Activated CD8-positive, alpha-beta memory T cell treated with anti-CD3 and anti-CD28 coated beads, Interleukin-2, amount 50 U/mL, for 1 hour (primary cell): ENCODE data around the gene COX20.
A peak's percentile ranks its signal among the peaks of the same experiment; 100 is the strongest.

ENCODE experiments used
- DNase-seq: peaks from one replicate; pipeline ENCODE4 v3.0.0-alpha.2; 2020; ENCODE audit errors: extremely low read depth

COX20 gene

DNA sequence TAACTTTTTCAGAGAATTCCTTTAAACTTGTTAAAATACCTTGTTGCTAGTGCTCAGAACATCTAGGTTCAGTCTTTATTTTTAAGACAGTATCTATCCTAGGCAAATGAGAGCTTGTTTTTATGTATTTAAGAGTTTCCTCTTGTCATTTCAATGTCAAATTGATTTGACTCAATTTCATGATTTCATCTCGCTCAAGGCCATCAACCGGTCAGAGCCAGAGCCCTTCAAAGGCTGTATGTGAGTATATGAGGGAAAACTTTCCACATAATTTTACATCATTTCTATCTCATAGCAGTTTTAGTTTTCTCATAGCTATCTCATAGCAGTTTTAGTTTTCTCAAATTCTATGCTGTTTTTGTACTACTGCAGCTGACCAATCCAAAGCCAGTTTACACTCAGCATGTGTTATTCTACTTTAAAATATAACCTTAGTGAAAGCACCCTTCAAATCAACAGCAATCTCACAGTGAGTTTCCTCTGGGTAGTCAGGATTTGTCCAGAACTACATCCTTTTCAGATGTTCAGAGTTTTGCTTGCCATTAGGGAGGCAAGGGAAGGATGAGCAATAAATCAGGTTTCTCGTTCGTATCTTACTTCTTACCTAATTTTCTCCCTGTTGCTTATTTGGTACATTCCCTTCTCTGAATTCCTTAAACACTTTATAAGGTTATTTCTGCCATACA is 16.2 kb downstream of the COX20 start:
- DNase-seq: no peak

DNA sequence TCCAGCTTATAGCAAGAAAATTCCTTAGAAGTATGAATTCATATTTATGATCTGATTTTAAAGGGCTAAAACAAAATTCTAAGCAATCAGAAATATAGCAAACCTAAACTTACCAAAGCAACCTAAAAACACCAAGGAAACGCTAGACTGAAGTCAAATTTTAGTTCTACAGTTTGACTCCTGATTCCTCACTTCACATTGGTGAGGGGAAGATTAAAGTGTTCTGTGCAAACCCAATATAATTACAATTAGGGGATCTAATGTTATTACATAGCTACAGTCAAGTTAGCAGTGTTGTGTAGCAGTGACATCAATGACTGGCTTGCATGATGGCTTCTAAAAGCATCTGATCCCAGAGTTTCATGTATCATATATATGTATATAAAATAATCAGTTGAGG is 17.2 kb downstream of the COX20 start:
- no peak for DNase-seq

DNA sequence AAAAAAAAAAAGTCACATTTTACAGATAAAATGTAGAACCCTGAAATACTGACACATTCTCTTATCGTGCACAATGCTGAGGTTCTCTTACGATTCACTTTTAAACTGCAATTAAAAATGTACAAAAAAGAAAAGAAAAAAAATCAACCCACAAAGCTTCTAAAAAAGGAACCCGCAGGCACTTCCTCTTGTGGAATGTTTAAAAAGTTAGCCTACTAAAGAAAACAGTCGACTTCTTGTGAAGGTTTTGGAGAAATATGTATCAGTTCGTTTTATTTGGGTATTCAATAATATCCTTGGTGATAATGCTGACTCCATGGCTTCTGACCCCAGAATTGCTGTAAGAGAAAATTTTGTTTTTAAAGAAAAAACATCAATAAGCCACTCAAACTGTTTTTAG is 18.7 kb downstream of the COX20 start:
- no peak for DNase-seq

DNA sequence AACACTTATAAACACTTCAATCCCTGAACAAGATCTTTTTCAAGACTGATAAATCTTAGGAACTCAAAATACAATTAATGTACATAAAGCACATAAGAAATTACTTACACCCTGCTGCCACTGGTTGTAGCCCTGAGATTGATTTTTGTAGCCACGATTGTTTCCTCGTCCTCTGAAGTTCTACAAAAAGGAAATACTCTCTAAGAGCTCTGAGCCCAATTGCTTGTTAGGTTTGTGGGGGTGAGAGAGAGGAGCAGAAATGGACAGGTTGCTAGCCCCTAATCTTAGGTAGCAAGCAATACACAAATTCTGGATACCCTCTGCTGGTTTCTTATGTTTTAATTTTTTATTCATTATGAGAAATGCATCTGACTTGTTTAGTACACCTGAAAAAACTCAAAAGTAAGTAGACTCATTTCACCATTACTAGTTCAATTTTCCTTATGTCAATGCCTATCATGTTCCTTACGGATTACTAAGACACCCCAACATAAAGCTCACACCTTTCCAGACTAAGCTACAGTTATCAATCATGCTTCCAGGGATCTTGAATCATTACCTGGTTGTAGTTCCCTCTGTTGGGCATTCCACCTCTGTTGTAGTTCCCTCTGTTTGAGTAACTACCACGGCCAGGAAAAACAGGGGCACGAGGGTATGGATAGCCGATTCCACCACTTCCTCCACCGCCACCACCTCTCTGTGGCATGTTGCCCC is 19.6 kb downstream of the COX20 start:
- DNase-seq: no peak

DNA sequence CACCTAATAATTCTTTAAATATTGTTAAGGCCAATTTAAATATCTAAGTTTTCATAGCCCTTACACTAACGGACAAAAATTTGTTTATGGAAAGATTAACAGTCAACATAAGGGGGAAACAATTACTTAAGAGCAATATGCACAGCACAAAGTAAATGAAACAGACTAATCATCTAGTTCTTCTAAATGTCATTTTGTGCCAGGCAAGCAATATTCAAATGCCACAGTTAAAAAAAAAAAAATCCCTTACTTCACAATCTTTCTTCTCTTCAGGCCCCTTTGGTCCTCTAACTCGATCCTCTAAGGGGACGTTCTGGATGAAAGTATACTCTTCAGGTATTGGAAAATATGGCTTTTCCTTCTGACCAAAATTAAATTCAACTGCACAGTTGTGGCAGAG is 22.3 kb downstream of the COX20 start:
- DNase-seq: no peak

DNA sequence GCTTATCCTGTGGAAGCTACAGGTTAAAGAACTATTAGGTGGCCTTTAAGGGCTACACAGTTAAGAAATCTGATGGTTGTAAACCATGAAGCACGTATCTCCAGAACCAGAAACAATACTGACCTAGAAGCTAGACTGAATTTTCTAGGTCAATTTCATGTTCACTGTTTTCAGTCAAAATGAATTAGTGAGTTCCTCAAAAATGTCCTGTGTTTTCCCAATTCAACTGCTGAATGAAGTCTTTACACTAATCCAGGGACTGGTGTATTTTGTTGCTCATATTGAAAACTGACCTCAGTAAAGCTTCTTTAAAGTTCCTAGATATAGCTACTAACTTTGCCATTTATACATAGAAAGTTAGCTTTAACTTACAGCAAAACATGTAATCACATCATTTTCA is 22.9 kb downstream of the COX20 start:
- DNase-seq: no peak

DNA sequence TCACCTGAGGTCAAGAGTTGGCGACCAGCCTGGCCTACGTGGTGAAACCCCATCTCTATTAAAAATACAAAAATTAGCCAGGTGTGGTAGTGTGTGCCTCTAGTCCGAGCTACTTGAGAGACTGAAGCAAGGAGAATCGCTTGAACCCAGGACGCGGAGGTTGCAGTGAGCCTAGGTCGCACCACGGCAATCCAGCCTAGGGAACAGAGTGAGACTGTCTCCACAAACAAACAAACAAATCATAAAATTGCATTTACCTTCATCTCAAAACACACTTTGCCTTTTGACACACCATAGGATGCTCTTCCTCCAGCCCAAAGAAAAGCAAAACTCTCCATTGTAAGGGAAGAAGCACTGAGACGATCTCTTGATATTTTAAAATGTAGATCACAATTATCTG is 24.6 kb downstream of the COX20 start:
- no peak for DNase-seq

DNA sequence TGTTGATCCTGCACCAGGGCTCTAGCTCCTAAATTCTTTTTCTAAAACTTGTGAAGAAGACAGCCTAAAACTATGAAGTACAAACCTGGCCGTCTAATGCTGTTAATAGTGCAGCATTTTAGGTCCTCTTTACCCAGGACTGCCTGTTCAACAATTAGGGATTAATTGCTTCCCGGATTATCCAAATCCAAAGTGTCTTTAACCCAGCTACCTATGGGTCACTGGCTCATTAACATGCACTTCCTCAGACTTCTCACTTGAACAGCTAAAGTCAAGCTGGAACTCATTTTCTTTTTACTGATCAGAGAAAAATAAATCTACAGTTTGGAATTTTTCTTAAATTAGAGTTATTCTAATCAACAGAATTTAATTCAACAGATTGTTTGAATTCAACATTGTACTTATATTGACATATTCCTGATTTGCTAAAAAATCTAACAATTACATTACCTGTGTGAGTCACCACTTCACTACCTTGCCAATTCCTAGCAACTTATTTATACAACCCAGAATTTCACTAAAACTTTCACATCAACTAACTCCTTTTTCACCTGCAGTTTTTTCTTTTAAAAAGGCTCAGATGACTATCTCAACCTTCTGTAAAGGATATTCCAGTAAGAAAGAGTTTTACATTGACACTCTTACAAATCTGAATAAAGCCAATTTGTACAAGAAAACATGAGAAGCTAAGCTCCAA is 25.6 kb downstream of the COX20 start:
- DNase-seq: no peak

DNA sequence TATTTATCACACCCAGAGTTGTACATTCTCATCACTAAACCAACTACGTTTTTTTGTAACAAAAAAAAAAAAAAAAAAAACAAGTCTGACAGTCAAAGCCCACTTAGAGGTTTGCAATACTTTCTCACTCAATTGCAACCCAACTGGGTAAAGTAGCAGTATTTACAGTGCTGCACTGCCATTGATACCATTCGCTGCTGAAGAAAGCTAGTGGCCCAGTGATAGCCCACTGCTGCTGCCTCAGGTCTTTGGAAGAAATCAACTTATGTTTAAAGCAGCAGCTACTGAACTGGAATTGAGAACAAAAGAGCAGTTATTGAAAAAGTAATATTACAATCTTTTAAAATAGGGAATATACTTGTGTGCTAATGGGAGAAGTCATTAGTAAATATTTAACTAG is 26.2 kb downstream of the COX20 start:
- DNase-seq: no peak

DNA sequence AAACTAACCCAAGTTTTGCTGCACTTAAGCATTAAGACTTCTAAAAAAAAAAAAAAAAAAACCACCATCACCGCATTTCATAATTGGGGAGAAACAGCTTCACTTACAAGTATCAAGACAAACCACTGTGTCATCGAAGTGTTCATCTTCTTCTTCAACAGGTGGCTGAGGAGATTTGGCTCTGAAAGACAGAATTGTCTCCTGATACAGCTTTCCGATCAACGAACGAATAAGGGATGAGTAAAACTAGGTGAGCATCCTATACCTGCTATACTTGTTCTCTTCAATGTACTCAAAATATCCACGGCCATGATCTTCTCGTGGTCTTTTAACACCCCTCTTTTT is 26.9 kb downstream of the COX20 start:
- DNase-seq: no peak

DNA sequence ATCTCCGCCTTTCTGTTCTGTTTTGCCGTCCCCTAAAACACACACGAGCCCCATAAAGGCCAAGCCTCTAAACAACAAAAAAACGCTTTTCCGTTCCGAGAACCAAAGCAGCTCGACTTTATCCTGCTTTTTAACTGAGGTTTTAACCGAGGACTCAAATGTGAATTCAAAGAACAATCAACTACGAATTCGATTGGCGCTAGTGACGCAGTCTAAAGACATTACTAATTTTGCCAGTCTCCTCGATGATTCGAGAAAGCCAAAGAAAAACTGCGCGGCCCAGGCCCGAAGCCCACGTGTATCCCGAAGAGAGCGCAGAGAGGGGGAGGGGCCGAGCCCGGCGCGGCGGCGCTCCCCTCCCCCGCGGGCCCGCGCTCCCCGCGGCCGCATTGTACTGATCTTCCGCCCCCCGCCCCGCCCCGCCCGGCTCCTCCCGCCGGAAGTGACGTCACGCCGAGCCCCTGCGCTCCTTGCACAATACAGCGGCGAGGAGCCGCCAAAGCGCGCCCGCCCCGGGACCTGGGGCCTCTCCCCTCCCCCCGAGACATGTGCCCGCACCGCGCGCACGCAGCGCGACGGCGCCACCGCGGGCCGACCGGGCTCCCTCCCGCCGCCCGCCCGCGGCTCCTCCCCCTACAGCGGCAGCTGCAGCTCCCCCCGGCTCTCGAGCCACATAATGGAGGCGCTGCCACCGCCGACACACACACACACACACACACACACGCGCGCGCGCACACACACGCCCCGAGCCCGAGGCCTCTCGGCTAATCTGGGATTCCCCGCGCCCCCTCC is 27.4 kb downstream of the COX20 start:
- peak; percentile 88 for DNase-seq

DNA sequence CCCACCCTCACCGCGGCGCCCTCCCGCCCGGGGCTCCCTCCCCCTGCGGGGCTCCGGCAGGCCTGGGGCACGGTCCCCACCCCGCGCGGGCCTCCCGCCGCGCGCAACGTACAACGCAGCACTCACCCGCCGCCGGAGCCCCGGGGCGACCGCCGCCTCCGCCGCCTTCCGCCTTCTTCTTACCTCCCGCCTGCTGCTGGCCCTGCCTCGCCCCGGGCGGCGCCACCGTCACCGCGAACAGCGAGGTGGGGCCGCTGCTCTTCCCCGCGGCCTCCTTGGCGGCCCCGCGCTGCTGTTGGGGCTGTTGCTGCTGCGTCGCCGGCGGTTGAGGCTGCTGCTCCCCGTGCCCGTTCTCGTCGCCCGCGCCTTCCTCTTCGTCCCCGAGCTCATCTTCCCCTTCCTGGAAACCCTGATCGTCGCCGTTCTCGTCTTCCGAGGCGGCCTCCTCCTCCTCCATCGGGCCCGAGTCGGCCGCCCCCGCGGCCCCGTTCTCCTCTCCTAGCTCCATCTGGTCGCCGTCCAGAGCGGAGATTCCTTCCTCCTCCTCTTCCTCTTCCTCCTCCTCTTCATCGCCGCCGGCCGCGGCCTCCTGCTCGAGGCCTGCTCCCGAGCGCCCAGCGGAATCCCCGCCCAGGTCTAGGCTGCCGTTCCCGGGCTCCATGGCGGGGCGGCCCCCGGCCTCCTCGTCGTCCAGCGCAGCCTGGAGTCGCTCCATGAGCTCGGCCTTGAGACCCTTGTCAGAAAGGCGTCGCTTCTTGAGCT is 28.2 kb downstream of the COX20 start:
- DNase-seq: no peak

DNA sequence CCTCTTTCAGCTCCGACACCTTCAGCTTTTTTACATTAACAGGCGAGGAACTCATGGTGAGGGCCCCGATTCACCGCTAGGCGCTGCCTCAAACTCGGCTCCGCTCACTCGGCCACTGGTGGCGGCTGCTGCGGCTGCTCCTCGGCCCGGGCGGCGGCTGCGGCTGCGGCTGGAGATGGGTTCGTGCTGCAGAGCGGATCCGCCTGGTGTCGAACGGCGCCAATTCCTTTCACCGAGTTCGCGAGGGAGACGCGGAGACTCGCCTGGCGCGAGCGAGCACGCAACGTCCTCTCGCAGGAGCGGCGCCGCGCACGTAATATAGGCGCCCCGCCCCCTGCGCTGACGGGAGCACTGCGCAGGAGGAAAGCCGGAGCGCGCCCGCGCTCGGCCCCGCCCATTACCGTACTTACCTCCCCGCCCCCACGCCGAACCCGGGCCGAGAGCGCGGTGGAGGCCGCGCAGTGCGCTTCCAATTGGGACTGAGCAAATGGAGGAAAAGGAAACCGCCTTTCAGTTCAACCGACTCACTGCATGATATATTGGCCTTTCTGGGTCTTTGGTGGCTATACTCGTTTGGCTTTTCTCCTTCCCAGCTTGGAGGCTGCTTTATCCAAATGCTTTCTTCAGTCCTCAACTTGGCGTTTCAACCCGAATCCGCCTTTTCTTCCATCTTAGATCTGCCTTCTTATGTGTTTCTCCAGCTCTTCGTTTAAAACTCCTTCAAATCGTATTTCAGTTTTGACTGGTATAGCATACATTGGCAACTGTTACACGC is 29.0 kb downstream of the COX20 start, which contains the start of gene HNRNPU:
HNRNPU (minus strand) TSS at position 291 of the 775 bp plus-strand sequence; CDS start at position 55, 236 bp downstream.
- peak; percentile 83 for DNase-seq

DNA sequence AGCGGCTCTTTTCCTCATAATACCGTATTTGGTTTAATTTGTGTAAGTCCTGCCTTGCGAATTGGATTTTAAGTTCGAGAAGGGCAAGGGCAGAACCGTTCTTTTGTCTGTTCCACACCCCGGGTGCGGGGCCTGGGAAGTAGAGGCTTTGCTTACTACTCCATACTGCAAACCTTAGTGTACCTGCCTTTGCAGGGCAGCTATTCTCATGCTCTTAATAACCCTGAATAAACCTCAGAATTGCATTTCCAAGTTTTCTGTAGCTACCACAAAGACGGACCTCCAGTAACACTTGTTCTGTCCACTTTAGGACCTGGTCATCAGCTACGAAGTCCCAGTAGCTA is 29.5 kb downstream of the COX20 start:
- no peak for DNase-seq

DNA sequence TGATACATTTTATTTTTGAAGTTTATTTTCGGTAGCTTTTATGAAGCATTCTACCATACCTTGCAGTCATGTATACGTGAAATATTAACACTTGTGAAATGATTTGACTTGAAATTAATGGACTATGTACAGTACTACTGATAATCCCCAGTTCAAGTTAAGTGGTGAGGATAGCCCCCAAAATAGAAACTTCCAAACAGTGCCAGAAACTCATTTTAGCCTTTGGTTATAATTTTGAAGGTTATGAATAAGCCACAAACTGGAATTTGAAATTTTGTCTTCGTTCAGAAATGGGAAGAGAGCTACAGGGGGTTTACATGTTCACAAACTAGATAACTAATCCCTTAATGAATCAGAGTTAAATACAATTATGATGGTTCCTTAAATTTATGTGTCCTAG is 30.4 kb downstream of the COX20 start:
- no peak for DNase-seq

DNA sequence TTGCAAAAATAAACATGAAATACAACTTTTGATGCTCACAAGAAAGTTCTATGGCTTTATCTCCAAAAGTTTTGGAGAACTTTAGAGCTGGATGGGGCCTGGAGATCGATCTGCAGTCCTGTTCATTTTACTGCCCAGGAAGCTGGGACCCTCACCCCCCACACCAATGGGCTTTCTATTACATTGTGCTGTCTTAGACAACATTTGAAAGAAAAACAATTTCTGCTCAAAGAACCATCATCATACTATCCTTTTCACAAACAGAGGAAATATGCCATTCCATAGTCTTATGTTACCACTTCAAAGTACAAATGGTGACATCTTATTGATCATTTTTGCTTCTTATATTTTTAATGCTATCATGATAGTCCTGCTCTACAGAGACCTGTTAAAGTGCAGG is 30.9 kb downstream of the COX20 start:
- DNase-seq: no peak

DNA sequence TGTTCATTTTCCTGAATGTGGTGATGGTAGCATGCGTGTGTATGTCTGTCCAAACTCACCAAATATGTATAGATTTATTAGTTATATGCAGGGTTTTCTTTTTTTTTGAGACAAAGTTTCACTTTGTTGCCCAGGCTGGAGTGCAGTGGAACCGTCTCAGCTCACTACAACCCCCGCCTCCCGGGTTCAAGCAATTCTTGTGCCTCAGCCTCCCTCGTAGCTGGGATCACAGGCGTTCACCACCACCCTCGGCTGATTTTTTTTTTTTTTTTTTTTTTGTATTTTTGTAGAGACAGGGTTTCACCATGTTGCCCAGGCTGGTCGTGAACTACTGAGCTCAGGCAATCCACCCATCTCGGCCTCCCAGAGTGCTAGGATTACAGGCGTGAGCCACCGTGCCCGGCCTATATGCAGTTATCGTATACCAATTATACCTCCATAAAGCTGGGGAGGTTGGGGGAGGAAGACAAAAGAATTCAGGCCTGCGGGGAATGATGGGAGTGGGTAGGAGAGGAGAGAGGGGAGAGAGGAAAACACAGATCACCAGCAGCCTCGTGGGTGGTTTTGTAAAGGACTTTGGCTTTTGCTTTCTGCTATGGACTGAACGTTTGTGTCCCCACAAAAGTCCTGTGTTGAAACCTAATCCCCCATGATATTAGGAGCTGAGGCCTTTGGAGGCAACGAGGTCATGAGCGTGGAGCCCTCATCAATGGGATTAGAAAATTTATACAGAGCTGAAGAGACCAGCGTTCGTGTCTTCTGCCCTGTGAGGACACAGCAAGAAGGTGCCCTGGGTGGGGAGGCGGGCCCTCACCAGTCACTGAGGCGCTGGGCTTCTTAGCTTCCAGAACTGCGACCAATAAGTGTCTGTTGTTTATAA is 33.3 kb downstream of the COX20 start:
- no peak for DNase-seq

DNA sequence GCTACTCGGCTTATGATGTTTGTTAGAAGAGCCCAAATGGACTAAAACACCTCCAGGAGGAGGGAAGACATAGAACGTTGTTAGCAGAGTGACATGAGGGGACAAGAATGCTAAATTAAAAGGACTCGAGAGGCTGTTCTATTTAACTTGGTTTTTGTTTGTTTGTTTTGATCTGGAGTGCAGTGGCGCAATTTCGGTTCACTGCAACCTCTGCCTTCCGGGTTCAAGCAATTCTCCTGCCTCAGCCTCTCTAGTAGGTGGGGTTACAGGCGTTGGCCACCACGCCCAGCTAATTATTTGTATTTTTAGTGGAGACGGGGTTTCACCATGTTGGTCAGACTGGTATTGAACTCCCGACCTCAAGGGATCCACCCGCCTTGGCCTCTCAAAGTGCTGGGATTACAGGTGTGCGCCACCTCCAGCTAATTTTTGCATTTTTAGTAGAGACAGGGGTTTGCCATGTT is 33.9 kb downstream of the COX20 start:
- DNase-seq: no peak

DNA sequence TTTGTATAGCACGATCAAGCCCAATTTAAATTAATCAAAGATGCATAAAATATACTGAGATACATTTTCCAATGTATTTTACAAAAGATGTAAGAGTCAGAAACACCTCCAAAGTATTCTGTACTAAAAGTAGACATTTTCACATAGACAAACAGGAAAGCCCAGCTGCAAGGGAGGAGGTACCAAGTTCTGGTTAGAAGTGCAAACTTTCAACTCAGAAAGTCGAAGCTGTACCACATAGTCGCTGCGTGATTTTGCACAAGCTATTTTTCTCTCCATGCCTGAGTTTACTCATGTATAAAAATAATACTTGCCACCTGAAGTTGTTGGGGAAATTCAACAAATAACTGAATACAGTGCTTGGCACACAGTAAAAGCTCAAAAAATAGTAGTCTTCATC is 34.5 kb downstream of the COX20 start:
- no peak for DNase-seq
